ENCODE measurements around the gene CCR4.

DNA sequence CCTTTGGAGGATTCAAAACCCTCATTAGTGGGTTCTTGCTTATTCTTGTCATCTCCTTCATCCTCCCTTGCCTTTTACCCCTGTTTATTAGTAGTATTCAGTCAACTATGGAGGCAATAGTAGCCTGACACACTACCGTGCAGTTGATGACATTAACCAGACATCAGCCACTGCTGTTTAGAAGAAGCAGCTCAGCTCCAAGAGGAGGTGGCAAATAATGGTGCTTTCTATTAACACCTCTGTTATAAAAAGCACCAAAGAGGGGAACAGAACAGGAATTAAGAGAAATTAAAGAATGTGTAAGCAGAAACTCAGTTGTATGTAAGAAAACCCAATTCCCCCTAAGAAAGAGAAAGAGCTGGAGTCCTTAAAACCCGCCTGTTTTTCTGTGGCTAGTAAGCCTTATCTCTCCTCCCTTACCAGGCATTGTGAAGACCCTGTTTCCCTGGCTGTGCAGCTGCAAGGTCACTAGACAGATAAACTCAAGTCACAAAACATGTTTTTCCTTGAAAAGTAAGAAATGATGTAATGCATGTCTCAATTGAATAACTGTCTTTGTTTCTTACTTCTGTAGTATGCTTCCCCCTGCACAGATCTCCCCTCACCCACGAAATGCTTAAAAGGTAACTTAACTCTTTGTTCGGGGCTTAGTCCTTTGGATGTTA, 21.2 kb downstream of the CCR4 start:
- TF ChIP-seq YY1 (IDR thresholded peaks at IDR 0.05; ENCODE audit: insufficient read depth, insufficient read length), result no peak
- TF ChIP-seq ZNF274 (IDR thresholded peaks at IDR 0.05; ENCODE audit: low read depth, low read length), result no peak
